Kidney glomerular epithelial cell (primary cell): ENCODE data around the gene HTR1D.
A peak's percentile ranks its signal among the peaks of the same experiment; 100 is the strongest.

Experiments used
- DNase-seq: peaks from one replicate; lab custom pipeline; 2025; lab: John Stamatoyannopoulos, UW

Gene HTR1D

DNA sequence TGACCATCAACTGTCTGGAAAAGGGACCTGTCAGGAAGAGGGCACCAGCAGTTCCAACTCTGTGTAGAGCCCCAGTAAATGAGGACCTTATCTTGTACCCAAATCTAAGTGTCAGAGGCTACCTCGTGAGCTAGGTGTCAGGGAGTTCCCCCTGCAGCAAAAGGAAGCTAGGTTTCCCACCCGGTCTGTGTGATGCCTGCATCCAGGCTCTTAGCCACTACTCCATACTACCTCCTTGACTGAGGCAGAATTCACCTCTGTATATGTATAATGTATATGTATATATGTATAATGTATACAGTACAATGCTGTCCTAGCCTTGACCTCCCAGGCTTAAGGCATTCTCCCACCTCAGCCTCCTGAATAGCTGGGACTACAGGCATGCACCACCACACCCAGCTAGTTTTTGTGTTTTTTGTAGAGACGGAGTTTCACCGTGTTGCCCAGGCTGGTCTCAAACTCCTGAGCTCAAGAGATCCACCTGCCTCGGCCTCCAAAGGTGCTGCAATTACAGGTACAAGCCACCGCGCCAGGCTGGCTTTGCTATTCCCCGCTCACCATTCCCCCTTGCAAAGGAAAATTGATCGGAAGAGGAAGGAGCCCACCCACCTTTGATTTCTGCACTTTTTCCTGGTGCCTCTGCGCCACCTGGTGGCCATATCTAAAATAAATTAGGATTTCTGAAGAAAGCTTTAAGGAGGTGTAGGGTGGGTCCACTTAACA lies 32.9 kb downstream of the HTR1D start:
- peak; percentile 58 for DNase-seq

DNA sequence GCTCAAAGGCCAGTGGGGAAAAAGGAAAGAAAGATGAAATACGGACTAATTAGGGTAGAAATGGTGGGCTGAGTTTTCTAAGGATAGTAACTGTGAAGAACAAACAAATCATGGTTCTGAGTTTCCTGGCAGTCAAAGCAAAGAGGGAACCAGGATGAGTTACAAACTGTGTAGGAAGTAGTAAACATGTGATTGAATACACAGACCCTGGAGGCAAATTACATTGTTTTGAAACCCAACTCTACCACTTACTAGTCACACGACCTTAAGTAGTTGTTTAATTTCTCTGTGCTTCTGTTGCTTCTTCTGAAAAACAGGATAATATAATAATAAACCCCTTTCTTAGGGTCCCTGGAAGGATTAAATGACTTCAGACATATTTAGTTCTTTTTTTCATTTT lies 37.4 kb downstream of the HTR1D start:
- DNase-seq: no peak

DNA sequence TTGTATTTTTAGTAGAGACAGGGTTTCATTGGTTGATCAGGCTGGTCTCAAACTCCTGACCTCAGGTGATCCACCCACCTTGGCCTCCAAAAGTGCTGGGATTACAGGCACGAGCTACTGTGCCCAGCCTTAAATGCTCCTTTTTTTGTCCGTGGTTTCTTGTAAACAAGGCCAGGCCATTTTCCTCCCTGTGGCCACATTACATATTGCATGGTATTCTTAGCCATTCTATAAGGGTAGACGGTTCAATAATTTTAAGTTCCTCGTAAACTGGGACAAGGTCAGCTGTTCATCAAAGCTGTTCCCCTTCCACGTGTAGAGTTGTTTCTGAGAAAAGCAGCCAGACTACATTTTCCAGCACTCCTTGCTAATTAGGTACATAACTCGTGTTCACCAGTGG lies 38.4 kb downstream of the HTR1D start:
- no peak for DNase-seq

DNA sequence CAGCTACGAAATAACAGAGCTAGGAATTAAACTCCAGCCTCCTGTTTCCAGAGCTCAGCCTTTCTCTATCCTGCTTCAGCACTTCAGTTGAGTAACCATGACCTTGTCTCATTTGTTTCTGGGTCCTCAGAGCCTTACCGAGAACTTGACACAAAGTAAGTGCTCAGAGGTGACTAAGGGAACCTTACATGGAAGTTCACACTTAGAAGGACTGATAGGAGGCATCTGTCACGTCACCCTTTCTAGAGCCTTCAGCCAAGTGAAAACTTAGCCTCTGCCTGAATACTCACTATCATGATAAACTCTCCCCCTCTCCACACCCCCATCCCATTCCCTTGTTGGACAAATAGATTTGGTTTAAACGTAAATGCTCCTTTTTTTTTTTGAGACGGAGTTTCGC lies 38.9 kb downstream of the HTR1D start:
- no peak for DNase-seq

GRCh38 chr1:23177438-23178380 lies 39.6 kb downstream of the HTR1D start:
- peak; percentile 72 for DNase-seq

DNA sequence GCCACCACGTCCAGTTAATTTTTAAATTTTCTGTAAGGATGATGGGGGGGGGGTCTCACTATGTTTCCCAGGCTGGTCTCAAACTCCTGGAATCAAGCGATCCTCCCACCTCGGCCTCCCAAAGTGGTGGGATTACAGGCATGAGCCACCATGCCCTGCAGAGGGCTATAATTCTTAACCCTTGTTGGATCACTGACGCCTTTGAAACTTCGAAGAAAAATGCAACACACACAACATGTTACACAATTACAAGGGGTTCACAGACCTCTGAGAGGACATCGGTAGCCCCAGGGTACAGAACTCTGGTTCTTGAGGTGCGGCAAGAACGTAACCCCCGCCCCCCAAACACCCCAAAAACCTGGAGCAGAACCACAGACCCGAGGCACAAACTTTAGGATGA lies 40.3 kb downstream of the HTR1D start:
- DNase-seq: no peak

GRCh38 chr1:23174426-23175110 lies 42.7 kb downstream of the HTR1D start:
- DNase-seq: no peak

DNA sequence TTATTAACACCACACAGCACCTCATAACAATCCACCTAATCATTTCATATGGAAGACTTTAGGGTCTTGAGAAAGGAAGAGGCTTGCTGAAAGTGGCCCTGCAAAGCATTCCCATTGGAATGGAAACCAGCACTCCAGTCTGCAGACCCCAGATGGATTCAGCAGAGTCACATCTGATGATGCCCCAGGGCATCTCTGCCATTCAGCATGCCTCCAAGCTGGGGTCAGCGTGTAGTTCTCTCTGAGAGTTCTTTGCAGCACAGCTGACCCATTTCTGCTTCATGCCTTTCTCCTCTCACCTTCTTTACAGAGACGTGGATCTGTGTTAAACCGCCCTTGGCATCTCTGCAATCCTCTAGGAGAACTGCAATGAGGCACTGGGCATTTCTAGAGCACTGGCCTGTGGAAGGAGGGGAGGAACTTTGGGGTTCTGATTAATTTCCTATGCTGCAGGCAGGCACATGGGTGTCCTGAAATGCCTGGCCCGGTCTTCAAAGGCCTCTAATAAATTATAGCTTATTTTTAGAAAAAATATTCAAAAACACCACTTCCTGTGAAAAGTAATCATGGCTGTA lies 46.0 kb downstream of the HTR1D start:
- DNase-seq: no peak

- DNase-seq: peak; percentile 54
Observed at GRCh38 chr1:23169727-23170335, 47.5 kb downstream of the HTR1D start.

DNA sequence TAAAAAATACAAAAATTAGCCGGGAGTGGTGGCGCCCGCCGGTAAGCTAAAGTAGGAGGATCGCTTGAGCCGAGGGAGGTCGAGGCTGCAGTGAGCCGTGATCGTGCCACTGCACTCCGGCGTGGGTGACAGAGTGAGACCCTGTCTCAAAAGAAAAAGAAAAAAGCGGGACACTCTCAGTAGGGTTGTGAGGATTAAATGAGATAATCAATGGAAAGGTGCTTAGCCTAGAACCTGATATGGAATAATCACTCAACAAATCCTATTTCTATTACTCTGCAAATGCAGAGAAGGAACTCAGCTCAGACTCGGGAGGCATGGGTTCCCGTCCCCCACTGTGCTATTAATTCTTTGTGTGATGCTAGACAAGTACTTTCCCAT lies 48.1 kb downstream of the HTR1D start:
- no peak for DNase-seq

GRCh38 chr1:23168445-23169194 lies 48.7 kb downstream of the HTR1D start, which contains the start of gene LUZP1:
LUZP1 (minus strand) TSS chr1:23168856.
- peak; percentile 86 for DNase-seq

GRCh38 chr1:23168079-23168444 lies 49.2 kb downstream of the HTR1D start:
- no peak for DNase-seq

DNA sequence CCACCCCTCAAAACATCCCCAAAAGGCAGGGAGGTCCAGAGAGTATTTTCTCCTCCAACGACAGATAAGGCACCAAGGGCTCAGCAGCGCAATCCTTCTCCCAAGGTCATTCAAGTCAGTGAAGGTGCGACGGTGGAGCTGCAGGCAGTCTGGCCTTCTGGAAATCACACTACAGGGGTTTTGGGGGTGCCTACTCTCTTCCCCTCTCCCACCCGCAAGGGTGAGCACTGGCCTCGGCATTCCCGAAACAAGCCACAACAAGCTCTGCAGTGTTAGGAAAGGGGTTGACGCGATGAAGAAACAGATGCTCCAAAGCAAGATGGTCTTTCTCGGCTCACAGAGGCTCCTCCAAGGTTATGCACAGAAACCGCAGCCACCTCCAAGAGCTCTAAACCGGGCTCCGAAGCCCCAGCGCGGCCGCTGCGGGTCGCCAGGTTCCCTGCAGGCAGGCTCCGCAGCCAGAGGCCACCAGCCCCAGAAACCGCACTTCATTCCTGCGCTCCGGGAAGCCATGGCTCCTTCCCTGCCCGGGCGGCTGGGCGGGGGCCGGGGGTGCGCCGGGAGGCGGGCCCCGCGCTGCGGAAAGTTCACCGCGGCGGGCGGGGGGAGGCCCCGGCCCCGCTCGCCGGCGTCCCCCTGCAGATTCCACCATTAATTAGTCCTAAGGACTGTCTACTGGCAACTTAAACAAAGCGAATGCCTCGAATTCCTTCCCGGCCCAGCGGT lies 49.8 kb downstream of the HTR1D start:
- no peak for DNase-seq

GRCh38 chr1:23166854-23167253 lies 50.4 kb downstream of the HTR1D start:
- no peak for DNase-seq

DNA sequence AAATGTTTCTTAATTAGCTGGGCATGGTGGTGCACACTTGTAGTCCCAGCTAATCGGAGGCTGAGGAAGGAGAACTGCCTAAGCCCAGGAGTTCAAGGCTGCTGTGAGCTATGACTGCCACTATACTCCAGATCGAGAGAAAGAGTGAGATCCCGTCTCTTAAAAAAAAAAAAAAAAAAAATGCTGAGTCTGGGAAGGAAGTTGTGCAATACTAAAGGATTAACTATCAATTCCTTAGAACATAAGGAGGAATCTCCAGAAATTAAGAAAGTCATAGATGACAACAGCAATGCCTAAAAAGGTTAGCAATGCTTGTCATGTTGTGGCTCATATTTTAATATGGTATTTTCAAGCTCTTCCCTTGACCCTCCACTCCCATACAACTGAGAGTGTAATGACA lies 53.9 kb downstream of the HTR1D start:
- no peak for DNase-seq

- no peak for DNase-seq
Observed at GRCh38 chr1:23159963-23160877, 57.1 kb downstream of the HTR1D start.

DNA sequence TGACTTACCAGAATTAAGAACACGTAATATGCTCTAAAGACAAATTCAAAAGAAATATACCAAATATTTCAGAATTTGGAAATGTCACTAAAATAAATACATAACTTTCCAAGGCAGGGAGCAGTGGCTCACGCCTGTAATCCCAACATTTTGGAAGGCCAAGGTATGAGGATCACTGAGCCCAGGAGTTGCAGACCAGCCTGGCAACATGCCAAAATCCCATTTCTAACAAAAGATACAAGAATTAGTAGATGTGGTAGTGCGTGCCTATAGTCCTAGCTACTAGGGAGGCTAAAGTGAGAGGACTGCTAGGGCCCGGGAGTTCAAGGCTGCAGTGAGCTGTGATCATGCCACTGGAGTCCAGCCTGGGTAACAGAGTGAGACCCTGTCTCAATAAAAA lies 60.4 kb downstream of the HTR1D start:
- DNase-seq: no peak

GRCh38 chr1:23152966-23153684 lies 64.2 kb downstream of the HTR1D start:
- no peak for DNase-seq

- DNase-seq: no peak
Observed at GRCh38 chr1:23150742-23151141, 66.6 kb downstream of the HTR1D start.
